ENCODE measurements around the gene EPS8L3.

DNA sequence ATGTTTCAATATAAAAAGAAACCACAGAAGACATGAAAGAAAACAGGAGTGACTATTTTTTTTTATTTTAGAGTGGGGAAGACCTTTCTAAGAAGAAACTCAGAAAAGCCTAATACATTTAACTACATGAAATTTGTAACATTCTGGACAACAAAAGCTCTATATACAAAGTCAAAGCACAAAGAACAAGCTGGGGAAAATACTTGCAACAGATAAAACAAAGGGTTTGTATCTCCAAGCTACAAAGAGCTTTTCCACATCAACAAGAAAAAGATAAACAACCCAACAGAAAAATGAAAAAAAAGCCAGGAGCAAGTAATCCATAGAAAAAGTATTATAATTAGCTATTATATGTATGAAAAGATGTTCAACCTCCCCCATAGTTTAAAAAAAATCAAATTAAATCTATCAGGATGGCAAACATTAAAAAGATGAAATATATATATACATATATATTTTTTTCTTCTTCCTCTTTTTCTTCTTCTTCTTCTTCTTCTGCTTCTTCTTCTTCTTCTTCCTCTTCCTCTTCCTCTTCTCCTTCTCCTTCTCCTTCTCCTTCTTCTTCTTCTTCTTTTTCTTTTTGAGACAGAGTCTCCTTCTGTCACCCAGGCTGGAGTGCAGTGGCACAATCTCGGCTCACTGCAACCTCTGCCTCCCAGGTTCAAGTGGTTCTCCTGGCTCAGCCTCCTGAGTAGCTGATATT, 49.1 kb upstream of the EPS8L3 start:
- TF ChIP-seq, protein P1, sequence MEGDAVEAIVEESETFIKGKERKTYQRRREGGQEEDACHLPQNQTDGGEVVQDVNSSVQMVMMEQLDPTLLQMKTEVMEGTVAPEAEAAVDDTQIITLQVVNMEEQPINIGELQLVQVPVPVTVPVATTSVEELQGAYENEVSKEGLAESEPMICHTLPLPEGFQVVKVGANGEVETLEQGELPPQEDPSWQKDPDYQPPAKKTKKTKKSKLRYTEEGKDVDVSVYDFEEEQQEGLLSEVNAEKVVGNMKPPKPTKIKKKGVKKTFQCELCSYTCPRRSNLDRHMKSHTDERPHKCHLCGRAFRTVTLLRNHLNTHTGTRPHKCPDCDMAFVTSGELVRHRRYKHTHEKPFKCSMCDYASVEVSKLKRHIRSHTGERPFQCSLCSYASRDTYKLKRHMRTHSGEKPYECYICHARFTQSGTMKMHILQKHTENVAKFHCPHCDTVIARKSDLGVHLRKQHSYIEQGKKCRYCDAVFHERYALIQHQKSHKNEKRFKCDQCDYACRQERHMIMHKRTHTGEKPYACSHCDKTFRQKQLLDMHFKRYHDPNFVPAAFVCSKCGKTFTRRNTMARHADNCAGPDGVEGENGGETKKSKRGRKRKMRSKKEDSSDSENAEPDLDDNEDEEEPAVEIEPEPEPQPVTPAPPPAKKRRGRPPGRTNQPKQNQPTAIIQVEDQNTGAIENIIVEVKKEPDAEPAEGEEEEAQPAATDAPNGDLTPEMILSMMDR (IDR thresholded peaks at IDR 0.05) = no peak
- TF ChIP-seq, protein P2, sequence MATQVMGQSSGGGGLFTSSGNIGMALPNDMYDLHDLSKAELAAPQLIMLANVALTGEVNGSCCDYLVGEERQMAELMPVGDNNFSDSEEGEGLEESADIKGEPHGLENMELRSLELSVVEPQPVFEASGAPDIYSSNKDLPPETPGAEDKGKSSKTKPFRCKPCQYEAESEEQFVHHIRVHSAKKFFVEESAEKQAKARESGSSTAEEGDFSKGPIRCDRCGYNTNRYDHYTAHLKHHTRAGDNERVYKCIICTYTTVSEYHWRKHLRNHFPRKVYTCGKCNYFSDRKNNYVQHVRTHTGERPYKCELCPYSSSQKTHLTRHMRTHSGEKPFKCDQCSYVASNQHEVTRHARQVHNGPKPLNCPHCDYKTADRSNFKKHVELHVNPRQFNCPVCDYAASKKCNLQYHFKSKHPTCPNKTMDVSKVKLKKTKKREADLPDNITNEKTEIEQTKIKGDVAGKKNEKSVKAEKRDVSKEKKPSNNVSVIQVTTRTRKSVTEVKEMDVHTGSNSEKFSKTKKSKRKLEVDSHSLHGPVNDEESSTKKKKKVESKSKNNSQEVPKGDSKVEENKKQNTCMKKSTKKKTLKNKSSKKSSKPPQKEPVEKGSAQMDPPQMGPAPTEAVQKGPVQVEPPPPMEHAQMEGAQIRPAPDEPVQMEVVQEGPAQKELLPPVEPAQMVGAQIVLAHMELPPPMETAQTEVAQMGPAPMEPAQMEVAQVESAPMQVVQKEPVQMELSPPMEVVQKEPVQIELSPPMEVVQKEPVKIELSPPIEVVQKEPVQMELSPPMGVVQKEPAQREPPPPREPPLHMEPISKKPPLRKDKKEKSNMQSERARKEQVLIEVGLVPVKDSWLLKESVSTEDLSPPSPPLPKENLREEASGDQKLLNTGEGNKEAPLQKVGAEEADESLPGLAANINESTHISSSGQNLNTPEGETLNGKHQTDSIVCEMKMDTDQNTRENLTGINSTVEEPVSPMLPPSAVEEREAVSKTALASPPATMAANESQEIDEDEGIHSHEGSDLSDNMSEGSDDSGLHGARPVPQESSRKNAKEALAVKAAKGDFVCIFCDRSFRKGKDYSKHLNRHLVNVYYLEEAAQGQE (IDR thresholded peaks at IDR 0.05; ENCODE audit: insufficient read depth in 1 of 2, low read depth in 2 of 2, low read length in 1 of 2) = no peak
- TF ChIP-seq POLR2AphosphoS5 (IDR thresholded peaks at IDR 0.05; ENCODE audit: low read depth, low read length) = no peak
